Islet precursor cell (in vitro differentiated cells): ENCODE data around the gene PLEKHA8.
"Not testable (repeated sequence)": the region's sequence is repeated elsewhere in the genome, so short reads cannot be mapped to it uniquely, and the experiment has no call there.

Source experiments
- DNase-seq: peaks from one replicate; pipeline ENCODE4 v3.0.0-alpha.2; 2018

Gene PLEKHA8

GRCh38 chr7:30068117-30068516, 39.9 kb downstream of the PLEKHA8 start:
- peak; percentile 72 for DNase-seq

DNA sequence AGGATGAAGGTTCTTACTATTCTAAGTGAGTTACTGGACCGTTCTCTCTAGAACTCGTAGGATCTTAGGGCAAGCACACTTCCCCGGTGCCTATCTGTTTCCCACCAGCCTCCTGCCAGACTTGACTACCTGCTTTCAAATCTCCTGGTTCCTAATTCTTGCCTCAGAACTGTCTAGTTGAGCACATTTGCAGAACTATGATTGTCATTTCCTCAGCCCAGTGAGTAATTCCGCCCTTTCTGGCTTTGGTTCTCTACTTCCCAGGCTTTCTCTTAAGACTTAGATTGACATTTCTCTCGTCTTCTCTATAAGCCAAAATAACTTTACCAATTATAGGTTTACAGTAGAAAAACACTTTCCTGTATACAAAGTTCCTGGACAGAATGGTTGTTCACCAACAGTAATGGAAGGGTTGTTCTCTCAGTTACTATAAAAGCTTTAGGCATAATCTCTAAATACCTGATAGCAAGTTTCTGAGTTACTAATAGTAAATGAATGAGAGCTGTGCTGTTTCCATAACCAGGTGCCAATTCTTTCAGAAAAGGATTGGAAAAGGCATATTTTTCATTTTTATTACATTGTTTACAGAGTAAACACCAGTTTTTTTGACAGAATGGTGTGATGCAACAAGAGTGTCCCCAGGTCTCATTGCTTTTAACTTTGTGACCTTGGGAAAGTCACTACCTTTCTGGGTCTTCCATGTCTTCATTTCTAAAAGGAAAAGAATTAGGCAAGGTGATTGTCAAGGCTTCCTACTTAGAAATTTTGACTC, 41.1 kb downstream of the PLEKHA8 start:
- DNase-seq, result no peak

DNA sequence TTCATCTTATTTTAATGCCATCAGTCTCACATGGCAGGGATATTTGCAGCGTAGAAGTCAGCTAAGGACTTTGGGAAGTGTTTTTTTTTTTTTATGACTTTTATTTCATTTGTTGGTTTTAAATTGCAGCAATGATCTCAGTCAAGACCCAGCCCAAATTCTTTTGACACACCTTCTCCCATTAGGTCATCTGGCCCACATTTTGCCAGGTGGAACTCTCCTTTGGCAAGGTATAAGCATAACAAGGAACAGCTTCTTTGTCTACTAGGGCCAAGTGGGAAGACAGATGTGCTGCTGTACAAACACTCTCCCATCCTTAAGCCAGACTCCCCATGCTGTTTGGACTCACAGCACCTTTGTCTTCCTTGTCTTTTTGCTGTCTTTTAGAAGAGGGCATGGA, 41.8 kb downstream of the PLEKHA8 start:
- no peak for DNase-seq

GRCh38 chr7:30072735-30073134, 44.5 kb downstream of the PLEKHA8 start:
- no peak for DNase-seq

DNA sequence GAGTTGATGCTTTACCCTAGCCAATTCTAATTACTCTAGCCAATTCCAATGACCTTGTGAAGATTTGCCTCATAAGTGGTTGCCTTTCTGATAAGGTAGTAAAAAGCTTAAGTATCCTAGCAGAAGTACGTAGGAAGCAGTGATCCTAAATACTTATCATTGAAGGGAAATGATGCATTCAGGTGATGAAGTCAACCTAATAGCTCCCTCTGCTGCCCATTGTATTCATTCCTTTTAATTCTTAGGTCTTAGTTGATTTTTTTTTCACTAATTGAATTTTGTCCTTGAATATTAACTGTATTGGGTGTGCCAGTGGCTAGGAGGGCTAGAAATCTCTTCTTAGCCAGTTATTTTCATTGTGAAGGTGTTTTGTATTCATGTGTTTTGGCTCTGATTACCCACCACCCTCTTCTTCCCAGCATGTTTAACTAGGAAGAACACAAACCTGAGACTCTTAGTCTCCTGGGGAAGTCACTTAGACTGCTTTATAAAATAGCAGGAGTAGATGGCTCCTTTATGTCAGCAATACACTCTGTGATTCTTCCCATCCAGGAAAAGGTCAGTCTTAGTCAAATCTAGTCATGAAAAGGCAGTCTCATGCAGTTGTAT, 46.3 kb downstream of the PLEKHA8 start:
- no peak for DNase-seq

GRCh38 chr7:30076411-30076810, 48.2 kb downstream of the PLEKHA8 start:
- no peak for DNase-seq

GRCh38 chr7:30078280-30078679, 50.1 kb downstream of the PLEKHA8 start:
- no peak for DNase-seq

DNA sequence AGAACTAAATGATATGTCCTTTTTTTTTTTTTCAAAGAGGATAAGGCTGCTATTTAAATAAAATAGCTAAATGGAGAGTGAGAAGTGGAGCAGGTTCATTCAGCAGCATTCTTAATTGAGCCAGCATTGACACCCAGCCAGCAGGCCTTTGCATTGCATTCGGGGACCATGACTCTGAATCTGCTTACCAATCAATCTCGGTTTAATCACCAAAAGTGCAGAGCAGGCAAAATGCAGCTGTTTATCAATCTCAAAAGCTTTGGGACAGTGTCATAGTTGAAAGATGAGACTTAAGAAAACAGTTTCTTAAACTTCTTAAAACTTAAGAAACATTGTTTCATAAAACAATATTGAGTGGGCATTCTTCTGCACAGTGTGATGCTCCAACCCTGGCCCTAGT, 51.7 kb downstream of the PLEKHA8 start:
- no peak for DNase-seq

DNA sequence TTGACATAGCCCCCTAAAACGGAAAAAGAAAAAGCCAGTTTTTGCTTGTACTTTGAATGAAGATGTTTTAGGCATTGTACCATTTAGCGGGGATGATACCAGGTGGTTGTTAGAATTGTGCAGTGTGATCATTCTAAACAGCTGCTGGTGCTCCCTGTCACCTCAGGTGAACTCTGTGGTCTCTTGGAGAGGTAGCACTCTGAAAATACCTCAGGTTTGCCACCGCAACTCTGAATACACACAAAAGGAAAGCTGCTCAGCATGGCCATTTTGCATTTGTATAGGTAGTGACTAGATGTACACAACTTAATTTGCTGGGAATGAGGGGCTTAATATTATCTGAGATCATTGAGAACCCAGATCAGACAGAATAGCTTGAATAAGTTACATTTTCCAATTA, 52.6 kb downstream of the PLEKHA8 start:
- DNase-seq, result no peak

DNA sequence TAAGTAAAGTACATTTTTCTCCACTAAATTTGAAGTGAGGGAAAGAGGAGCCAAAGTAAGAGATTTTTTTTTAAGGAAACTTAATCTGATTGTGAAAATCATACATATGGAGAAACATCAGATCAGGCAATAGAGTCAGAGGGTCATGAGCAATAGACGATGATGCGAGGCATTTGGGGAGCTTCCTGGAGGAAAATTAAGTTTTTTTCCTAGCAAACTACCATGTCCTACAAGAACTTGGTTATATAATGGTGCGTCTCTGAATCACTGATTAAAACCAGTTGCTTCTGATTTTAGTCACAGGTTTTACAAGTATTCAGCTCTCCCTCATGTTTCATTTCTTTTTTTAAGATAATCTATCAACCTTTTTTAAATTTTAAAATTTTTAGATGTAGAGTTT, 54.5 kb downstream of the PLEKHA8 start:
- no peak for DNase-seq

GRCh38 chr7:30083334-30083733, 55.1 kb downstream of the PLEKHA8 start:
- no peak for DNase-seq

DNA sequence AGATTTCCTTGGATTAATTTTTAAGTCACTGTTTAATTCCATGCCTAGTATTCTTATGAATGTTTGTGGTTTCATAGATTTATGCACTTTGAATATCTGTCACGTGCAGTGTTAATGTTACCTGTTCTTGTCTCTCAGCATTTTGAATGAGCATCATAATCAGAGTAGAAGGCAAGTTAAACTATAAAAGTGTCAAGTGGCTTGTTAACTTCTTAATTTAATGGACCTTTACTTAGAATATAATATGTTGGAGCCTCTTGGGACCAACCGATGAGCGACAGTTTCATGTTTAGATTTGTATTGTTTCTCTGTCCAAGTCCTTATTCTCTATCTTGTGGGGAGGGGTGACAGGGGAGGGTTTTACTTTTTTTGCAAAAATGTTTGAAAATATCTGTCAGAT, 56.0 kb downstream of the PLEKHA8 start:
- no peak for DNase-seq

DNA sequence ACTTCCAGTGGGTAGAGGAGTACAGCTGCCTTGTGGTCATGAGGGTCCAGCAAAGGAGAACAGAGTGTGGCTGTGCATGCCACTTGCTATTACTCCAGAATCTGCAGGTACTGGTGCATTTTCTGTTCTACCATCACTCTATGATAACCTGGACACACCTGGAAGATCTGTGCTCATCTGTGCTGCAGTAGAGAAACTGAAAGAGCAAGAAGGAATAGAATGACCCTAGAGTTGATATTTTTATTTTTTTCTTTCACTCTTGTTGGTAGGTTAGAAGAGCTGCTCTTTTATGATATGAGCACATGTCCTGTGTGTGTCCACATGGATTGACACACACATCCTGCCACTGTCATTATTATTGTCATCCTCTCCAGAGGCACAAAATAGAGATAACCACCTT, 58.3 kb downstream of the PLEKHA8 start:
- DNase-seq, result no peak

- DNase-seq, result no peak
Observed at GRCh38 chr7:30087371-30087770, 59.2 kb downstream of the PLEKHA8 start.

- DNase-seq, result no peak
Observed at GRCh38 chr7:30088362-30088761, 60.1 kb downstream of the PLEKHA8 start.

- no peak for DNase-seq
Observed at GRCh38 chr7:30090111-30090510, 61.9 kb downstream of the PLEKHA8 start.

DNA sequence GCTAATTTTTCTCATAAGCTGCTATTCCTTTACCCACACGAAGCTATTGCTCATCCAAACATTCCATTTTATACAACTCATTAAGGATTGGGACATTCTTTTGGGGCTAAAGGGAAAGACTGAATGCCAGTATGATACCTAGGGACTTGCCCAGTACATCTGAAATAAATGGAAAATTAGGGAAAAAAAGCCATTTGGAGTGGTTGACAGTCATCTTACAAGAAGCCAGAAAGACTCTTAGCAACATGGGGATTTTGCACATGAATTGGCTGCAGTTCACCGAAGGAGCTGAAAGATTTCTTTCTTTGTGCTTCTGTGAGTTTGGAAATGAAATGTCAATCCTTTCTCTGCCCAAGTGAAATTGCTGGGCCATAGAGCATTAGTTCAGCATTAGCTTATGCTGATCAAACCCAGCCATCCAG, 63.3 kb downstream of the PLEKHA8 start:
- no peak for DNase-seq

GRCh38 chr7:30091987-30092386, 63.8 kb downstream of the PLEKHA8 start:
- DNase-seq, result no peak

DNA sequence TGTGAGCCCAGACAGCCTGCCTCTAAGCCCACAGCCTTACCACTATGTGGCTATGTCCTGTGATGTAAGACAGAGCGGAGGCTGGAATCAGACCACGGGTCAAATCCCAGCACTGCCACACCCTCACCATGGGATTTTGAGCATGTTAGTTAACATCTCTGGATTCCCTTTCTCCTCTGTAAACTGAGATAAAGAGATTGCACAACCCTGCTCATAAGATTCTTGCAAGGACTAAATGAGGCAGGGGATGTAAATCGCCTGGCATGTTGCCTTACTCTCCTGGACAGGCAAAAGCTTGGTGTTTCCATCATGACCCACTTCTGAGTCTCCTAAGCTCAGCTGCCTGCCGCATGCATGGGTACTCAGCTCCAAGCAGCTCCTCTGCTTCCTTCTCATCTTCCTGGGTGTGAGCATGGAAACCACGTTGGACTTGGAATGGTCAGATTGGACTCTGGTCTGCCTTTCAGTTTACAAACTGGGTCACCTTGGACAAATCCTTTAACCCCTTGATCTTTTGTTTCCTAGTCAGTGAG, 65.3 kb downstream of the PLEKHA8 start:
- DNase-seq, result no peak

GRCh38 chr7:30098599-30098998, 70.4 kb downstream of the PLEKHA8 start:
- not testable (repeated sequence) for DNase-seq

DNA sequence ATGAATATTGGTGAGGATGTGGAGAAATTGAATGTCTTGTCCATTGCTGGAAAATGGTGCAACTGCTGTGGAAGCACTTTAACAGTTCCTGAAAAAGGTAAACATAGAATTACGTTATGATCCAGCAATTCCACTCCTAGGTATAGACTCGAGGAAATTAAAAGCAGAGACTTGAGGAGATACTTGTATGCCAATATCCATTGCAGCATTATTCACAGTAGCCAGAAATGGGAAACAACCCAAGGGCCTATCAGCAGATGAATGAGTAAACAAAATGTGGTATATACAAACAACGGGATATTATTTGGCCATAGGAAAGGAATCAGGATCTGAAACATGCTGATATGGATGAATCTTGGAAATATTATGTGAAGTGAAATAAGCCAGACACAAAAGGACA, 74.1 kb downstream of the PLEKHA8 start:
- DNase-seq, result no peak

DNA sequence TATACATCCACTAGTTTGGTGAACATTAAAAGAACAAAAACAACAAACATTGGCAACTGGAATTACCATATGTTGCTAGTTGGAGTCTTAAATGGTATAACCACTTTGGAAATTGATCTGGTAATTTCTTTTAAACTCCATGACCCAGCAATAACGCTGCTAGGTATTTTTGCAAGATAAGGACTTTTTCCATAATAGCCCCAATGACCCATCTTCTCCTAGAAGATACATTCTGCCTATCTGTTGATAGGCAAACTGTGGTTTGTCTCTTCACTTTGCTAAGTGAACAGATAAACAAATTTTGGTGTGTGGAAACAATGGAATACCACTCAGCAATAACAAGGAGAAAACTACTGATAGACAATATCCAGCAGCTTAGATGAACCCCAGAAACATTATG, 75.9 kb downstream of the PLEKHA8 start:
- no peak for DNase-seq

DNA sequence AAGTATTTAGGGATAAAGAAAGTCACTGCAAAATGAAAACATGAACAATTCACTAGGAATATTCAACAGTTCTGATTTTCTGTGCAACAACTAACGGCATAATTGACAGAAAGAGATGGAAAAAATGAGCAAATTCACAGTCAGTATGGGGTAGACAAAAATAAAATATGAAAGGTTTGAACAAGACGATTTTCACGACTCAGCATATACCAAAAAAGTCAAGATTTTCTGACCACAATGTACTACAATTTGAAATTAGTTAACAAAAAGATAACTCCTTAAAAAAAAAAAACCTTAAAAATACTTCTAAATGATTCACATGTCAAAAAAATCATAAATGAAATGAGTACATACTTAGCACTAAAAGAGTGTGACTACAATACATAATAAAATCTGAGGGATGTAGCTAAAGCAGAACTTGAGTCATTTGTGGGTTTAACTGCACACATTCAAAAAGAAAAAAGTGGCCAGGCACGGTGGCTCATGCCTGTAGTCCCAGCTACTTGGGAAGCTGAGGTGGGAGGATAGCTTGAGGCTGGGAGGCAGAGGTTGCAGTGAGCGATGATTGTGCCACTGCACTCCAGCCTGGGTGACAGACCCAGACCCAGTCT, 84.0 kb downstream of the PLEKHA8 start:
- DNase-seq, result no peak

GRCh38 chr7:30113144-30113543, 84.9 kb downstream of the PLEKHA8 start:
- DNase-seq, result no peak
